Pons (tissue), 1 donor: ENCODE results near the gene C9orf72.
A peak's percentile ranks its signal among the peaks of the same experiment; 100 is the strongest.

Experiments
- DNase-seq: peaks from one replicate; pipeline ENCODE4 v3.0.0-alpha.2; 2016; ENCODE audit warnings: low spot score

Gene C9orf72

GRCh38 chr9:27581826-27582225 lies 8.5 kb upstream of the C9orf72 start:
- DNase-seq = no peak

GRCh38 chr9:27573634-27574590 lies 631 bp upstream of the C9orf72 start:
- DNase-seq = peak; percentile 99

DNA sequence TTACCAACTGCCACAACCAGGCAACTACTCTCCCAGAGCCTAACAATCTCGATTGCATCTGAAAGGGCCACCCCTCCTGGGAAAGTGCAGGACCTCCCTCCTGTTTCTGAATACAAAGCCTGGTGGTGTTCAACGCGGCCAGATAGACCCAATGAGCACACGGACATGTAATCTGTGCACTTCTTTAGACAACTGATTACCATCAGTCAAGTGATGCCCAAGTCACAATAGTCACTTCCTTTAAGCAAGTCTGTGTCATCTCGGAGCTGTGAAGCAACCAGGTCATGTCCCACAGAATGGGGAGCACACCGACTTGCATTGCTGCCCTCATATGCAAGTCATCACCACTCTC lies 739 bp downstream of the C9orf72 start:
- DNase-seq = peak; percentile 85

DNA sequence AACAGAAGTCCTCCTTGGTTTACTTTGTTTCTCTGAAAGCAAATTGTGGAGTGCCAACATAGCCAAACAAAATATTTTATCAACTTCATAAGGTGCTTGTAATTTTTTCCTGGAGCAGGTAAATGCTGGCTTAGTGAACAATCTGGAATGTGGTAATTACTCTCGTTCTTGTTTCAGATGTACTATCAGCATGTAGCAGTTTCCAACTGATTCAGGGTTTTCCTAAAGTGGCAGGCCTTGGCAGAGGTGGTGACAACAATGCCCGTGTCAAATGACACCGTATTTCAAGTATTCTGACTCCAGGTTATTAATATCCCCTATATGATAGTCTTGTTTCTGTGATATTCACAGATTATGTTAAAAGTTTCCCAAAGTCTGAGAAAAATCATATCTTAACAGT lies 1.2 kb downstream of the C9orf72 start:
- DNase-seq = peak; percentile 23

DNA sequence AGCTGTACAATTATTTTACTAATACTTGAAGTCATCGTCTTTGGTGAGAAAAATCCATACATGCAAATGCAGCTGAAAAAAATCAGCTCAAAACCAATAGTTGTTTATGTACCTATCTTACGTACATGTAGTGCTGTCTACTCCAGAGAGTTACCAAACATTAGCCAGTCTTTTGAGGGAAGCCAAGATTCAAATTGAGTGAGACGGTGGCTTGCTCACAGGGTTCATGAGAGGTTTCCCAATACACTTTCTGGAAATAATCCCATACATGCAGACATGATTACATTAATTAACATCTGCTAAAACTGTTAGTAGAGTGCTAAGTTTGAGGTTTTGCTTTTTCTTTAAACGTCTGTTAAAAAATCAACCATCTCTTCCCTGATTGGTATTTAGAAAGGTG lies 2.3 kb downstream of the C9orf72 start:
- no peak for DNase-seq

DNA sequence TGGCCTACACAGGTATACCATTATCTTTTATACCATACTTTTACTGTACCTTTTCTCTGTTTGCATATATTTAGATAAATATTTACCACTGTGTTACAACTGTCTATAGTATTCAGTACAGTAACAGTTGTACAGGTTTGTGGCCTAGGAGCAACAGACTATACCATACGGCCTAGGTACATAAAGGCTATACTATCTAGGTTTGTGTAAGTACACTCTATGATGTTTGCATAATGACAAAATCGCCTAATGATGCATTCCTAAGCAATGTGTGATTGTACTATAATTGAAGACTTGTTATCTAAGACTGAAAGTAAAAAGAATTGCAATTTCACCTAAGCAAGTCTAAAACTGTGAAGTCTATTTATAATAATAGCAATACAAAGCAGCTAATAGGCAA lies 3.9 kb downstream of the C9orf72 start:
- no peak for DNase-seq

DNA sequence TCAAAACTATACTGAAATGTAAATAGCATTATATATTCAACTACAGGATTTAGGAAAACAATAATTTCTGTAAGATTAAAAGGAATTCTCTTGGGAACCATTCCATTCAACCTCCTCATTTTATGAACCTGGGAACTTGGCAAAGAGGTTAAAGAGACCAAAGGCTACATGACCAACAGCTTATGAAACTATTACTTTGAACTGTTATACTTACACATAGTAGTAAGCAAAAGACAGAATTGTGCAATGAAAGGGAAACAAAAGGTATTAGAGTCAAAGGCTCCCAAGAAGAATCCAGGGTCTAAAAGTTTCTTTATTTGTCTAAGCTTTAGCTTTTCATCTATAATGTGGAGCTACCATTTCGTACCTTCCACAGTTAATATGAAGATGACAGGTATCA lies 7.2 kb downstream of the C9orf72 start:
- DNase-seq = no peak

DNA sequence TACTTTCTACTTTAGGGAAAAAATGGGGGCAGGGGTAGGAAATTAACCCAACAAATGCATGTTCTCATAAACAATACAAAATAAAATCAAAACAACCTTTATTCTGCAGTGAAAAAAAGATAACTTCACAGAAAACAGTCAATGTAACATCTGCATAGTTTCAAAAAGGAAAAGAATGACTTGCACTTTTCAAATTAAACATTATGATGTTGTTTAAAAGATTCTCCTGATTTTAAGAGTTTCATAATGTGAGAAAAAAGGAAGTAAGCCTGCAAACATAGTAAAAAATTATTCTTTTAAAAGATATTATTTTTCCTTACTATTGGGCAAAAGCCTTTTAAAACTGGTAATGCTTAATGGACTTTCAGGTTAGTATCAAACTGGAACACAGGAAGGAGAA lies 7.6 kb downstream of the C9orf72 start:
- no peak for DNase-seq

DNA sequence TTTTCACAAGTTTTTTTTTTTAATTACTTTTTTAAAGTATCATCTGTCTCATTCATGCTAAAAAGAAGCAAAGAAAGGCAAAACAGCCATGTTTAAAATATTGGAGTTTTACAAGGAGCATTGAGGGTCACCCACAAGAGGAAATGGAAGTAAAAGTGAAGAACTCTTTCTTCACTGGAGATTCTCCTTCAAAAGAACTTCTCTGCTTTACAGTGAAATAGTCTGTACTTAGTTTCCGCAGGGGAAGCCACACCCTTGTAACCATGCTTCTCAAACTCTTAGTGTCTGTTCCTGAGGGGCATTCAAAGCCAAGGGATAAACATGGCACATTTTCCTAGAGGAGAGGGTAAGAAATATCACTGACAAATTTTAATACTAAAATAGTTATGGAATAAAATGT lies 8.6 kb downstream of the C9orf72 start:
- peak; percentile 49 for DNase-seq

DNA sequence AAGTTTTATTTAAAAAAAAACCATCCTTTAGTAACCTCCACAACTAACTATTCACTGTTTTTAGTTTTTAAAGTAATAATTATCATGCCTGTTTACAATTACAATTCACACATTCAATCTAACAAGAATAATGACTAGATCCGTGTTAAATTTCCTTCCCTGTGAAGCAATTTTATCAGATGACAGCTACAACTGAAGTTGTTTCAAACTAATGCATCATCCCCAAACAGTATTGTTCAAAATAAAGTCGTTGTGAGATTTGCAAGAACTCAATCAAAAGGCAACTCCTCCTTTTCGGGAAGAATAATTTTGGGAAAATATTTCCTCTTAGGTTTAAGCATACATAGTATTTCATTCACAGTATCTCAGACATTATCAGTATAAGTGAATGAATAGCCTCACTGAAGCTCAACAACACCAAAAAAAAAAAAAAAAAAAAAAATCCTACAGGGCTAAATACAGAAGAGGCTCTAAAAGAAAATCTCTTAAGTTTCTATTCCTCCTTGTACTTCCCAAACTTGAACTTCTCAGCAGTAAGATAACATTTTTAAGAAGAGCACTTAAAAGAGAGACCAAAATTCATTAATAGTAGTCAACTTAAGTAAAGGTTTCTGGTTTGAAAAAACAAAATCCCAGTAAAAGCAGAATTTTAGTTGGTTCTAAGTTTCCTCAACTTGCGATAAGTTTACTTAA lies 9.4 kb downstream of the C9orf72 start:
- DNase-seq = peak; percentile 54

DNA sequence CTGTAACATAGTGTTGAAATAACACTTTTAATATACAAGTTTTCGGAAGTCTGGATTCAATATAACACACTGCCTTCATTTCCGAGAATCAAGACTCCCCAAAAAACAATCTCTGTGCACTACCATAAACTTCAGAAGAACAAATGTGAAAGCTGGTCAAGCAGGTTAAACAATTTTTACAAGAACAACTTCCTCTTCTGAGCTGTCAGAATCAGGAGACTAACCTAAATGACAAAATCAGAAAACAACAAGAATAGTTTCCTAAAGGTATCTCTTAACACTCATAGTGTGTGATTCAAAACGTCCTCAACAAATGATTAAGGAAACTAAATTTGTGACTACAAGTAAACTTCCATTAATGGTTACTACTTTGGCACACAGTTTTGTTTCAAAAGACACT lies 11.6 kb downstream of the C9orf72 start:
- no peak for DNase-seq

GRCh38 chr9:27560457-27560856 lies 12.8 kb downstream of the C9orf72 start:
- DNase-seq = no peak

DNA sequence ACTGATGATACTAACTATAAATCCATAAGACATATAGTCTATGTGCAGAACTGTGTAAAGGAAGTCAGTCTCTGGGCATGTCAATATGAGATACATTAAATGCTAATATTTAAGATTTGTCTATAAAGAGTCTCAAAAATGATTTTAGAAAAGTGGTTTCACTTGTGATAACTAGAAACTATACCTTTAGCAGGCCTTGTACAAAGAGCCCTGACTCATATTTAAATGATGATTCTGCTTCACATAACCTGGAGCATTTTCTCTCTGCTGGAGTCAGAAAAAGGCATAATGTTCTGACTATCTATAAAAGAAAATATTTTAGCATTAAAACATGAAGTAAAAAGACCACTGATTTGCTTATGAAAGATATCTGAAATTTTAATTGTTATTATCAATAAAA lies 15.0 kb downstream of the C9orf72 start:
- DNase-seq = no peak

DNA sequence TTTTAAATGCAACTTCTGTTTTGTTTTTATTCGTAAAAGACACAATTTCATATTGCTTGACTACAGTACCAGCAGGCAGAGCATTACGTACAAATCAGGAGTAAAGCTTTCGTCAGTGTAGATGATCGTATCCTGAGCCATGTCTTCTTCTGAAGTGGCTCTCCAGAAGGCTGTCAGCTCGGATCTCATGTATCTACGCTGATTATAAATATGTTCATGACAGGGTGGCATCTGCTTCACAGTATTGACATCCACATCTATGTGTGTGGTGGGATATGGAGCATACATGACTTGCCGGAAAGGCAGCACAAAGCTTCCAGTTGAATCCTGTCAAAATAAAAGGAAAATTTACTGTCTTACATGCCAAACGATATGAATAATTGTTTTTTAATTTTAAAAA lies 16.8 kb downstream of the C9orf72 start:
- no peak for DNase-seq

- no peak for DNase-seq
These were observed 18.6 kb downstream of the C9orf72 start for GRCh38 chr9:27554712-27555111.

- no peak for DNase-seq
These were observed 24.0 kb downstream of the C9orf72 start for GRCh38 chr9:27549196-27549755.

DNA sequence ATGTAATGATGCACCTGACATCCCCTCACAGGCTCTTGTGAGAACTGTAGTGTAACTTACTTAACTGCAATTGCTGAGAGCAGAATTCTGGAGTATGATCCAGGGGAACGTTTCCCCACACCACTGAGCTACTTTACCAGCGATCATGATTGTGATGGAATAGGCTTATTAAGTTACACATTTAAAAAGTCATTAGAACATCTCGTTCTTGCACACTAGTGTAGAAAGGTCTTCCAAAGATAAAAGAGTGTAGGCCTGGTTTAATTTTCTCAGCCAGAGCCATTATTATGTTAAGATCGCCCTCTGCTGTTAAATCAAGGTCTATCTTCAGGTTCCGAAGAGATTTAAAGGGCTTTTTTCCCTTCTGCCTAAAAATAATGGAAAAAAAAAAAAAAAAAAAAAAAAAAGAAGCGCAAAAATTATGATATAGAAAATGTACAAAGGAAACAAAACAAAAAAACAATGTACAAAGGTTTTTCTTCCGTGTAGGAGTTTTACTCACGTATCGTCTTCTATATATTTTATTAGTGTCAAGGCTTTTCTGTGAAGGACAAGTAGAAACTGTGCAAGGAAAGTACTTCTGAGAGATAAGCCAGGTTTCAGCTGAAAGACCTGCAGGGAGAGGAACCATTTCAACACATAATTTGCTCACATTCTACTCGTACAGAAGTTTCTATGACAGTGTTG lies 25.1 kb downstream of the C9orf72 start:
- DNase-seq = peak; percentile 86

DNA sequence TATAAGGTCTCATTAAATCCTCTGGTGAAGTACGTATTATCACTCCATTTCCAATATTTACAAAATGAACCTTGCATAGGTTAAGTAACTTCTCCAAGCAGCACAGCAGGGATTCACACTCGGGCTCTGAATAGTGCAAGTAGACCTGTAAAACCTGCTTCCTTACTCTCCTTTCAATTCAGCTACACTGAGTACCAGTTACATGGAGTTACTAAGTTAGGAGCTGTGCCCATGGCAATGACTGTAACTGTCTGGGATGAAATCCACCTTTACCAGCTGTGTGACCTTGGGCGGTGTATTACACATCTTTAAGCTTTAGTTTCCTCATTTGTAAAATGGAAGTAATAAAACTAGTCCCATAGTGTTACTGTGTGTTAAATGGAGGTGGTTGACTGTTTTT lies 27.8 kb downstream of the C9orf72 start:
- DNase-seq = no peak

GRCh38 chr9:27542508-27542907 lies 30.8 kb downstream of the C9orf72 start:
- peak; percentile 34 for DNase-seq

DNA sequence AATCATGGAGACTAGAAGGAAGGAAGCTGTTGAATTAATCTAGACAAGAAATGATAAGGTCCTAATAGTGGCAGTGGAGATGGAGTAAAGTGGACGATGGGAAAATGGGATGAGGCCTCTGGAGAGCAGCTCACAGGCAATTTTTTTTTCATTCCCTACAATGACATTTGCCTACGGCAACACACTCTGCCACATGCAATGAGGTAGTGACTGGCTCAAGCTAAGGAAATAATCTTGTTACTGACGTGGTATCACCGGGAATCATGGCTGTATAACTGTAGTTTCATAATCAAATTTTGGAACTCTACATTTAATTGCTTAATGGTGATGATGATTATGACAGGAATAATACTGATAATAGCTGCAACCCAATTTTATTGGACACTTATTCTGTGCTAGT lies 31.5 kb downstream of the C9orf72 start:
- DNase-seq = no peak

DNA sequence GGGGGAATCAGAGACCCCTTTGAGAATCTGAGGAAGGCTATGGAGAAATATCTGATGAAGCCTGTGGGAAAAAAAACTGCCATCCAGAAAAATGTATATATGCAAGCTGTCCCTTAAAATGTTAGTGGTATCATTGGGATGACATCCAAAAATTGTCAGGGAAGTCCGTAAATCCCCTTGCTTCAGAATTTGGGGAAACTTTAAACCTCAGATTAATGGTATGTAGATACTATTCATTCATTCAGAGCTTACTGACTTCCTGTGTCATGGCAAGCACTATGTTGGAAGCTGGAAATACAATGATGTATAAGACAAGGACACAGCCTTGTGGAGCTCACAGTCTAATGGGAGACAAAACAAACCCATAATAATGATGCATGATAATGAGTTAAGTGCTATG lies 32.8 kb downstream of the C9orf72 start:
- no peak for DNase-seq
